ENCODE results near the gene TRERF1.

- no peak for TF ChIP-seq EP300 (IDR thresholded peaks at IDR 0.05)
- no peak for TF ChIP-seq POLR2A (IDR thresholded peaks at IDR 0.05)
- TF ChIP-seq CTCF (IDR thresholded peaks at IDR 0.05), result no peak
- no peak for TF ChIP-seq POLR2AphosphoS5 (IDR thresholded peaks at IDR 0.05)
Measured at GRCh38 chr6:42337985-42338743, 113.6 kb downstream of the TRERF1 start.

Measured in suprapubic skin (tissue), 4 donors.